Type B pancreatic cell (in vitro differentiated cells): ENCODE data around the gene ASCL3. TPM values are rescaled to one million over a fixed set of nuclear protein-coding genes. Genes with fewer than 3 reads are reported as not detected.

Experiments
- DNase-seq: peaks from one replicate; pipeline ENCODE4 v3.0.0; 2021; ENCODE audit warnings: mixed read lengths; ENCODE audit not compliant: unreplicated experiment; ENCODE audit errors: extremely low spot score
- H3K27ac Mint-ChIP-seq: 2 replicates; pipeline ENCODE4 v1.8.0; 2021; ENCODE audit warnings: mild to moderate bottlenecking, mixed read lengths
- H3K27me3 Mint-ChIP-seq: 2 replicates; pipeline ENCODE4 v1.8.0; 2021; ENCODE audit warnings: mixed read lengths
- H3K36me3 Mint-ChIP-seq: 2 replicates; pipeline ENCODE4 v1.8.0; 2021; ENCODE audit warnings: mixed read lengths
- H3K4me1 Mint-ChIP-seq: one replicate; pipeline ENCODE4 v1.8.0; 2021; ENCODE audit warnings: mixed read lengths; ENCODE audit not compliant: unreplicated experiment
- H3K4me3 Mint-ChIP-seq: 2 replicates; pipeline ENCODE4 v1.8.0; 2021; ENCODE audit warnings: mild to moderate bottlenecking, mixed read lengths
- H3K9me3 Mint-ChIP-seq: 2 replicates; pipeline ENCODE4 v1.8.0; 2021; ENCODE audit warnings: mixed read lengths
- total RNA-seq: library from RNA; stranded (reverse); gene quantifications from 2 replicates; pipeline ENCODE4 v1.2.1, GENCODE V29; 2021; ENCODE audit warnings: low replicate concordance
- TF ChIP-seq, protein P1 (sequence below): fragments of 200-600 bp; sonication (generic); conservative IDR thresholded peaks from 2 replicates; pipeline ENCODE4 v1.5.0; 2021; ENCODE audit warnings: antibody characterized with exemption, mild to moderate bottlenecking

ASCL3 gene
- total RNA-seq, 1 donor from 2014 or later: not detected

DNA sequence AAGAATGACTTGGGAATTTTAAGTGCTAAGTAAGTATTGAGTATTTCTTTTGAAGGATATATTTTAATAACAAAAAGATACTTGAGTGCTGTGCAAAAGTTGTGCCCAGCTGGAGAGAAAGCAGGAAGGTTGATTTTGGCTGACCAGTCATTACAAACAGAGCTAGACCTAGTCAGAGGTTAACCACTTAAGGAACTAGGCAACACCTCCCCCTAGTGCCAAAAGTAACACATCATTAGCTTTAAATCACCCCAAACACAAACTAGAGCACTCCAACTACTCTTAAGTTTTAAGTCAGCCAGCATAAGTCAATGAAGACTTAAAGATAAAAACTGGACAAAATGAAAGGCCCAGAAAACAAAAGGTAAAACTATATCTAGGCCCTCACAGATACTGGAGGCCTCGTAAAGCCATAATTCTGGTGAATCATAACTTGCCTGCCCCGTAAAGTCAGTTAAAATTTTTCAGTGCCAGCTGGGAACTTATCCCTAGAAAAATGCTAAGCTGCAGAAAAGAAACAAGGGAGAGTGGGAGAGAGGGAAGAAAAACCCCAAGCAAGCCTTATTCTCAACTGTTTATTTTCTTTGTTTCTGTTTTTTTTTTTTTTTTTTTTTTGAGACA lies 16.8 kb upstream of the ASCL3 start:
- Mint-ChIP-seq H3K36me3 (no peaks in the 10 kb centered on the region), H3K9me3 (no peaks in the 10 kb centered on the region), H3K27ac (peak overlapping the region; percentile 25), H3K4me3 (peak overlapping the region; percentile 11), H3K27me3 (no peaks in the 10 kb centered on the region), H3K4me1 (peaks cover 15% of the 10 kb centered on the region)
- no peak for DNase-seq
- TF ChIP-seq, protein P1, sequence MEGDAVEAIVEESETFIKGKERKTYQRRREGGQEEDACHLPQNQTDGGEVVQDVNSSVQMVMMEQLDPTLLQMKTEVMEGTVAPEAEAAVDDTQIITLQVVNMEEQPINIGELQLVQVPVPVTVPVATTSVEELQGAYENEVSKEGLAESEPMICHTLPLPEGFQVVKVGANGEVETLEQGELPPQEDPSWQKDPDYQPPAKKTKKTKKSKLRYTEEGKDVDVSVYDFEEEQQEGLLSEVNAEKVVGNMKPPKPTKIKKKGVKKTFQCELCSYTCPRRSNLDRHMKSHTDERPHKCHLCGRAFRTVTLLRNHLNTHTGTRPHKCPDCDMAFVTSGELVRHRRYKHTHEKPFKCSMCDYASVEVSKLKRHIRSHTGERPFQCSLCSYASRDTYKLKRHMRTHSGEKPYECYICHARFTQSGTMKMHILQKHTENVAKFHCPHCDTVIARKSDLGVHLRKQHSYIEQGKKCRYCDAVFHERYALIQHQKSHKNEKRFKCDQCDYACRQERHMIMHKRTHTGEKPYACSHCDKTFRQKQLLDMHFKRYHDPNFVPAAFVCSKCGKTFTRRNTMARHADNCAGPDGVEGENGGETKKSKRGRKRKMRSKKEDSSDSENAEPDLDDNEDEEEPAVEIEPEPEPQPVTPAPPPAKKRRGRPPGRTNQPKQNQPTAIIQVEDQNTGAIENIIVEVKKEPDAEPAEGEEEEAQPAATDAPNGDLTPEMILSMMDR: peak; percentile 78

DNA sequence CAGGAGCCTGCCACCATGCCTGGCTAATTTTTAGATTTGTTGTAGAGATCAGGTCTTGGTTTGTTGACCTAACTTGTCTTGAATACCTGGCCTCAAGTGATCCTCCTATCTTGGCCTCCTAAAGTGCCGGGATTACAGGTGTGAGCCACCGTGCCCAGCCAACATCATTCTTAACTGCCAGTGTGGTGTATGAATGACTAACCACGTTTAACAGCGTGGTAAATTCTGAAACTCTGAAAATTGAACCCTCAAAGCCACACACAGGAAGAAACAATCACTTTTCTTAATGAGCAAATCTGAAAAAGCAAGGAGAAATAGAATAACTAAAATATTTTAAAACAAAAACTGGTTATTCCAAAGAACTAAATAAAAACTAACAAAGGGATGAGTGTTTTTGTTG lies 14.0 kb upstream of the ASCL3 start:
- DNase-seq: no peak
- H3K27ac Mint-ChIP-seq: no peak overlapping the region
- no peaks in the 10 kb centered on the region for H3K4me1 Mint-ChIP-seq
- H3K9me3 Mint-ChIP-seq: no peaks in the 10 kb centered on the region
- H3K4me3 Mint-ChIP-seq: no peak overlapping the region
- TF ChIP-seq, protein P1: no peak
- H3K36me3 Mint-ChIP-seq: peaks cover 5% of the 10 kb centered on the region
- H3K27me3 Mint-ChIP-seq: no peaks in the 10 kb centered on the region

DNA sequence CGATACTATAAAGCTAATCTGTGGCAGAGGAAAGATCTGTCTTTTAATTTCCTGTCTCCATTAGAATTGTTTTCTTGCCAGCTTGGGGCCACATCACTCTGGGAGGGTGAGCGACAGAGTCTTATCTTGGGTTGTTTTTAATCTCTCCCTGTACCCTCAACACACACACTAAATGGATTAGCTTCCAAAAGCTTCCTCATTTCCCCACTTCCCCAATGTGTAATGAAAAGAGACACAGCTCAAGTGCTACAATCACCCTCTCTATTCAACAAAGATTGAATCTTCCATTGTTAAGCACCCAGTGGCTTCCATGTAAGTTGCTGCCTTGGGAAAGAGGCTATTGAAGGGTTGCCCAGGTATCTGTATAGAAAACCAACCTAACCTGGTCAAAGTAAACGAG lies 6.1 kb upstream of the ASCL3 start:
- H3K27ac Mint-ChIP-seq: no peak overlapping the region
- no peak for DNase-seq
- TF ChIP-seq, protein P1: no peak
- no peaks in the 10 kb centered on the region for H3K27me3 Mint-ChIP-seq
- H3K36me3 Mint-ChIP-seq: peaks cover 10% of the 10 kb centered on the region
- H3K4me3 Mint-ChIP-seq: no peak overlapping the region
- no peaks in the 10 kb centered on the region for H3K9me3 Mint-ChIP-seq
- peaks cover 4% of the 10 kb centered on the region for H3K4me1 Mint-ChIP-seq

DNA sequence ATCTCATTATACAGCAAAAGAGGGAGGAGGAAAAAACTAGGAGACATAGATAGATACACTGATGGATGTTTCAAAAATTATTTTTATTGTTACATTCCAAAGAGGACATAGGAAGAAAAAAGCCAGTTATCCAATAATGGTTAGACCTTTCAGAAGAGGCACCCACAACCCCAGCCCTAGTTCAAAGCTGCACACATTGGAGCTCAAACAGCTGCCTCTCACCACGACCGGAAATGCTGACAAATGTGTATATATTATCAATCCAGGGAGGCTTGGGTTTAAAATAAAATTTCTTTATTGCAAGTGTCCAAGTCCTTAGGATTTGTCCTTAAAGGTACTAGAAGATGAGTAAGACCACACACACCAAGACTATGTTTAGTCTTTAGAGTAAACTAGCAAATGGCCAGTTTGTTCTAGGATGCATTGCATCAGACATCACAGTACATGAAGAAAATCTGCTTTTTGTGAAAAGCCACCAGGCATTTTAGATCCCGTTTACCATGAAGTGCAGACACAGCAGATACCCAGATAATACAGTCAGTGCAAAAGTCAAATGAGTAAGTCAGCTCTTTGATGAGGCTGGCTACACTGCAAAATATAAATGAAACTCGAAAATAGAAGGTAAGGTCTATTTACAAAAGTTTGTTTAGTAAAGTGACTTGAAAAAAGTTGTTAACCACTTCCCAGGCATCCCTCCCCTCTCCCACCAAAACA lies 4.6 kb upstream of the ASCL3 start:
- Mint-ChIP-seq H3K27ac (no peak overlapping the region), H3K4me3 (no peak overlapping the region), H3K27me3 (no peaks in the 10 kb centered on the region), H3K4me1 (peaks cover 4% of the 10 kb centered on the region), H3K9me3 (no peaks in the 10 kb centered on the region), H3K36me3 (peaks cover 7% of the 10 kb centered on the region)
- TF ChIP-seq, protein P1: no peak
- DNase-seq: no peak

DNA sequence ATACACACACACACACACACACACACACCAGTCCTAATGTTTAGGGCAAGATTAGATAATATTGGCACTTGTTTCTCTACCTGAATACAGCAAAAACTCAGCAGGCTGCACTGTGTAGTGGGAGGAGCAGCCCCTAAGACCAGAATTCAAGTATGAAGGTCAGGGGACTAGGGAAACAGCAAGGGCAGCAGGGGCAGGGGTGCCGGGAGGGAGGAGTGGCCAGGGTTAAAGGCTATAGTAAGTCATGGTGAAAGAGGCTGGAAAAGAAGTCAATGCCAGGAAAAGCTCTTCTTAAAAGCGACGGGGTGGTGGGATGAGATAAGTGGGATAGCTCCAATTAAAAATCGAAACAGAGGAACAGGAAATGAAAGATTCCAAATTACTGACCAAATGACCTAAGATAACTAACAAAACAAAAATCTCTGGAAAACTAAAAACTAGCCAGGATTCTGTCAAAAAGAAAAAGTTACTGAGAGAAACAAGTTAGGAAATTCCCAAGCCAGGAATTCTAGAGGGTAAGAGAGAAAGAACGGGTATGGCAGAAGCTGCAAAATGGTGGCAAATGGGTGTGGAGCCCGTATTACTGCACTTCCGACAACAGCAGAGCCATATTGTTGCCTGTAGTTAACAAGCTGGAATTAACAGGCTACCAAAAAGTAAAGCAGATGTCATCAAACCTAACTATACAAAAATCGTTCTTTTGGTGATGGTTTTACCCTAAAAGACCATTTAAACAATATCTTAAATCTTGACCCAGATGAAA lies 1.3 kb downstream of the ASCL3 start:
- Mint-ChIP-seq H3K27me3 (no peaks in the 10 kb centered on the region), H3K9me3 (no peaks in the 10 kb centered on the region), H3K4me1 (no peaks in the 10 kb centered on the region), H3K4me3 (no peak overlapping the region), H3K36me3 (no peaks in the 10 kb centered on the region), H3K27ac (no peak overlapping the region)
- DNase-seq: no peak
- TF ChIP-seq, protein P1: no peak
